HG02623 (cell line): Measurements from ENCODE around the gene ZNF750.

ENCODE experiments used
- ATAC-seq: cut with Tn5 transposase; IDR thresholded peaks from one replicate; pipeline ENCODE4 v1.9.1; 2021; ENCODE audit warnings: moderate library complexity; ENCODE audit not compliant: unreplicated experiment

ZNF750 gene

DNA sequence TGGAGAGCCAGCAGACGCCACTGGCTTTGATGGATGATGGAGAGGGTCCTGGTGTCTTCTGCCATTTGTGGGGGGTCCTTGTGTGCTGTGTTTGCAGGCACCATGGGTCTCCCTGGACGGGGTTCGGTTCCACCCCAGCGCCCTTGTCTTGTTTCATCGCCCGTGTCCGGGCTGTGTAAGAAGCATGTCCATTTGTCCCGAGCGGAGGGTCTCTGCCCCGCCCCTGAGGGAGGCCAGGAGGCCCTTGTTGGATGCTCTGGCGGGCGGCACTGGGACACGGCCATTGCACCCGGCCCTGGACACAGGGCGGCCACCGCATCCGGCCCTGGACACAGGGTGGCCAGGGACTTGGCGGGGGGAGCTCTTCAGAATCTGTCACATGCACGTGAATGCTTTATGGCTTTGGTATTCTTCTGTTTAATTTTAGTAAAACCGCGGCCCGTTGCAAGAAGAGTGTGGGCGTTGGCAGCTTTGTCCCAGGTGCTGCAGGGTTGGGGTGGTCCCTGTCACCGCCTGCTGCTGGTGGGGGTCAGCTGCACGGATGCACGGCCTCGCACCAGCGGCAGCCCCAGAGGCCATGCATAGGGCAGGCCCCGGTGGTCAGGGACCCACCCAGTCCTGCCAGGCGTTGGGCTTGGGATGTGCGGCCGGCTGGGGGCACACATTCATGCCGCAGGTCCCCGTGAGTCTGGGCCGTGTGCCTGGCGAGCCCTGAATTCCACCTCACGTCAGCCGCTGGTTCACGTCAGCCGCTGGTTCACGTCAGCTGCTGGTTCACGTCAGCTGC lies 21.0 kb upstream of the ZNF750 start:
- ATAC-seq: no peak

DNA sequence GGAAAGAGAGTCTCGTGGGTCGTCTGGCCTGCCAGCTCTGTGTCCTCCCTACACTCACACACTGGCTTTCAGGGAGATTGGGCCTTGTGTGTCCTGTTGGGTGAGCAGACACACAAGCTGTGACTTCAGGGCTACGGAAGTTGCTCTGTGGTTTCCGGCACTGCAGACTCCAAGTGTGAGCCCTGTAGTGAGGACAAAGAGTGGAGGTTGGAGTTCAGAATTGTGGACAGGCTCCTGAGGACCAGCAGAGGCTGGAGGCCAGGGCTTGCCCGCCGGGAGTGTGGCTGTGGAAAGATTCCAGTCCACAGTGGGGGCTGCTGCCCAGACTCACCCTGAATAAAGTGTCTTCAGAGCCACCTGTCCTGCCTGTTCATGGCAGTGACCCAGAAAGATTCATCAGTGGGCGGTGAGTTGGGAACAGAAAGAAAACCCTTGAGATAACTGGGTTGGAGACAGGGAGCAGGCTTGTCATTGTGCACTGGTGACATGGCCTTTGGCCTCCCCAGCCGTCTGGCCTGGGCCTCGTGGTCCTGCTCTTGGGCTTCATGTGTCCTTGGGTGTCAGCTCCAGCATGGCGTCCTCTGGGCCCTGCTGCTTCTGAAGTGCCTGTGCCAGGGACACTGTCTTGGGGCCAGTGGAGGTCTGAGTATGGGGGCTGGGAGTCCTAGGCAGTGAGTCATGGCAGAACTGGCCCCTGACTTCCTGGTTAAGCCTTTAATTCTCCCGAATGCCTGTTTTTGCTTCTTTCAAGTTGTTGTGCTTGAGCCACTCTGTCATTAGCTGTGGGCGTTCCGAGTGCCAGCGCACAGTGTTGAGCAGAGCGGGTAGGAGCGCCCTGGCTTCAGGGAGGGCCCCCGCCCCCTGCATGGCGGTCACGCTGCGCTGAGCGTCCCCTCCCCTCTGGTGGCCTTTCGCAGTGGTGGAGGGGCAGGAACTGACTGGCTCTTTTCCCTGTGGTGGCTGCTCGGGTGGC lies 19.9 kb upstream of the ZNF750 start:
- ATAC-seq: no peak

DNA sequence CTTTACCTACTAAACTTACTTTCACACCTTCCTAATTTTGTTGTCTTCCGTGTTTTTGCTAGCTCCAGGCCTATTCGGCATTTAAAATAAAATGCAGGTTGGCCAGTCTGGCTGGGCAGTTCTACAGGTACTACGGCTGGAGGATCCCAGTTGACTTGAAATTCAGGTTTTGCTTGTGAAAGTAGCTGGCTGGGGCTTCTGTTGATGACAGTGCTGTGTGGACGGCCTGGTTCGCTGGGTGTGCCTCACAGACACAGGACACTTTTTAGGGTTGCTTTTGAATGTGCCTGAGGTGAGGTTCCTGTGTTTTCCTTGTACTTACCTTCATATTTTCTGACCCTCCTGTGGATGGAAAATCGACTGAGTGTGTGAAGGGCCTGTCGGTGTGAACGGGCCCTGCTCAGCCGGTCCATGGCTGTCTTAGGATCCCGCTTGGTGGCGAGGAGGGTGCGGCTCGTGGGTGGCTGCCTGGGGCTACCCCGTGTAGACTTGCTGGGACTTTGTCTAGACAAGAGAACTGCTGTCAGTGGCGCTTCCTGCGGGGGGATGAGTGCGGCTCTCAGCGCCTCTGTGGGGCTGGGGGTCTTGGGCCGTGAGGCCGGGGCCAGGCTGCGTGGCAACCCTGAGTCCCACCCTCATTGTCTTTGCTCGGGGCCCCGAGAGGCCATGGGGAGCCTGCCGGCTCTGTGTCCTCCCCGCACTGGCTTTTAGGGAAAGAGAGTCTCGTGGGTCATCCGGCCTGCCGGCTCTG lies 18.7 kb upstream of the ZNF750 start:
- ATAC-seq: no peak

DNA sequence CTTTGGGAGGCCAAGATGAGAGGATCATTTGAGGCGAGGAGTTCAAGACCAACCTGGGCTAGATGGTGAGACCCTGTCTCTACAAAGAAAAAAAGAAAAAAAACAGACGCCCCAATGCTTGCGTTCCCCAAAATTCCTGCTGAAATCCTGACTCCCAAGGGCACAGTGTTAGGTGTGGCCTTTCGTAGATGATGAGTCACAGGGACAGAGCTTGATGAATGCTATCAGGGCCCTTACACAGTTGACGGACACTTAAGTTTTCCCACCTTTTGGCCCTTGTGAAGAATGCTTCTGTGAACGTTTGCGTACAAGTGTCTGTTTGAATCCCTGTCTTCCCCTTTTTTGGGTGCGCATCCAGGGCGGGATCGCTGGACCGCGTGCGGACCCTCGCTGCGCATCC lies 16.5 kb upstream of the ZNF750 start:
- no peak for ATAC-seq

DNA sequence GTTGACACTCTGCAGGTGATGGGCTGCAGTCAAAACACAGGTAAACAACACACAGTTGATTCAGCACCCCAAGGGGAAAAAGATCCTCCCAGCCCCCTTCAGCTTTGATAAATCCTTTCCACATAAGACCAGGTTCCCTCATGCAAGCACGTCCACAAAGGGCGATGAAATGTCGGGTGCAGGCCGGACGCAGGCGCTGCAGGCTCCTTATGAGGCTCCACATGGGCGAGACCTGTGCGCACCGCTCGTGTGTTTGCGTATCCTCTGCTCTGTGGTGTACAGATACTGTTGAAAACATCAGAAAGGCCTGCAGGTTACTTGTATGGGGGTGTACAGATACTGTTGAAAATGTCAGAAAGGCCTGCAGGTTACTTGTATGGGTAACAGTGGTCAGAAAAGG lies 14.4 kb upstream of the ZNF750 start:
- ATAC-seq: no peak

DNA sequence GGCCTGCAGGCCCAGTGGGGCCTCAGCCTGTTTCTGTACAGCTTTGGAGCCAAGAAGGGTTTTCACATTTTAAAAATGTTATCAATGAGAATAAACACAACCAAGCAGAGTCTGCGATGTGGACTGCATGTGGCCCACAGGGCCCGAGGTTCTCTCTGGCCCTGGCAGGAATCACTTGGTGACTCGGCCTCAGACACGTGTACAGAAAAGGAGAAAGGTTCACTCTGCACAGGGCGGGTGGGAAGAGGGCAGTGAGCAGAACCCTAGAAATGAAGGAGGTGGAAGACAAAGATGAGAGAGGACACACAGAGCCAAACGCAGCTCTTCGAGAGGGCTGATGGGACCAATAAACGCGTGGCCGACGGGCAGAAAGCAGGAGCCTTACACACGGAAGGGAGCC lies 11.6 kb upstream of the ZNF750 start:
- no peak for ATAC-seq

DNA sequence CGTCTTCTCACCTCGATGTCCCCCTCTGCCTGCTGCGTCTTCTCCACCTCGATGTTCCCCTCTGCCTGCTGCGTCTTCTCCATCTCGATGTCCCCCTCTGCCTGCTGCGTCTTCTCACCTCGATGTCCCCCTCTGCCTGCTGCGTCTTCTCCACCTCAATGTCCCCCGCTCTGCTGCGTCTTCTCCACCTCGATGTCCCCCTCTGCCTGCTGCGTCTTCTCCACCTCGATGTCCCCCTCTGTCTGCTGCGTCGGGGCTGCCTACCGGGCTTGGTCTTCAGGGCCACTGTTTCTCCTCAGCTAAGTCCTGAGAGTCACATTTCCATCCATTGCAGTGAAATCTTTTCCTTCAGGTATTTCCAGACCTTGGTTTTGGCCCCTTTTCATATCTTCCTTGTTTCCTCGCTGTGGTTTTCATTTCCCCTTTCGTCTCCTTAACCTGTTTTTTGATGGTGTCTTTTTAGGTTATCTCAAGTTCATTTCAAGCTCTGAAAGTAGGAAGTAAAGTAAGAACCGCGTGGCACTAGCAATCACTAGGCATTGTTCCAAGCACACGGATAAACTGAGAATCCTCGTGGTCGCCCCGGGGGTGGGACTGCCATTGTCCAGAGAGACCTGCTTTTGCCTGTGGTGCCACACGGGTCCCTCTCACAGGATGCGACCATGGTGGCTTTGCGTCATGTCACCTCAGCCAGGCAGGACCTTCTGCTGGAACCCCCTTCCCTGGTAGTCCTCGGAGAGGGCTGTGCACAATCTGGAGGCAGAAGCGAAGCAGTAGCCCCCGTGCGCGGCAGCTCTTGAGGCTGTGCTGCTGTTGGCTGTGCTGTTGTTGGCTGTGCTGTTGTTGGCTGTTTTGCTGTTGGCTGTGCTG lies 9.5 kb upstream of the ZNF750 start:
- ATAC-seq: no peak

DNA sequence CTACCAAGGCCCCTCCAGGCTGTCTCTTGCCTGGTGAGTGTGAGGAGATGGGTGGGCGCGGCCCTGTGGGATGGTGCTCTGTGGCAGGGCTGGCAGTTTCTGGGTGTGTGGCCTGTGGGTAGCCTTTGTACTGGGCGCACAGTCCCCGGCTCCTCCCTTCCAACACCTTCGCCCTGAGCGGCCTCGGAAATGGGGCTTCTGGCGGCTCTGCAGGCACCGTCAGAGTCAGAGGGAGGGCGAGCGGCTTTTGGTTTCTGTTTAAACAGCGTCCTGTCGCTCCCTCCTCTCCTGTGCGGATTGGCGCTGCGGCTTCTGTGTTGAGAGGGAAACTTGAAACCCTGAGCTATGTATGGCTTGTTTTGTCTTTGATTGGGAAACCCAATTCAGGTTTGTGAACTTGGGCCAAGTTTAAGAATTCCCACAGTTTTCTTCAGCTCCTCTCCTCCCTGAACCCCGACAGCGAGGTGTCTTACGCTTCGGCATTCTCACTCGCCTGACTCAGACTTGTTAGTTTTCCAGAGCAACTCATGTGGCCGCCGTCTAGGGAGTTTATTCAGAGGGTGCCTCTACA lies 8.3 kb upstream of the ZNF750 start:
- ATAC-seq: no peak

DNA sequence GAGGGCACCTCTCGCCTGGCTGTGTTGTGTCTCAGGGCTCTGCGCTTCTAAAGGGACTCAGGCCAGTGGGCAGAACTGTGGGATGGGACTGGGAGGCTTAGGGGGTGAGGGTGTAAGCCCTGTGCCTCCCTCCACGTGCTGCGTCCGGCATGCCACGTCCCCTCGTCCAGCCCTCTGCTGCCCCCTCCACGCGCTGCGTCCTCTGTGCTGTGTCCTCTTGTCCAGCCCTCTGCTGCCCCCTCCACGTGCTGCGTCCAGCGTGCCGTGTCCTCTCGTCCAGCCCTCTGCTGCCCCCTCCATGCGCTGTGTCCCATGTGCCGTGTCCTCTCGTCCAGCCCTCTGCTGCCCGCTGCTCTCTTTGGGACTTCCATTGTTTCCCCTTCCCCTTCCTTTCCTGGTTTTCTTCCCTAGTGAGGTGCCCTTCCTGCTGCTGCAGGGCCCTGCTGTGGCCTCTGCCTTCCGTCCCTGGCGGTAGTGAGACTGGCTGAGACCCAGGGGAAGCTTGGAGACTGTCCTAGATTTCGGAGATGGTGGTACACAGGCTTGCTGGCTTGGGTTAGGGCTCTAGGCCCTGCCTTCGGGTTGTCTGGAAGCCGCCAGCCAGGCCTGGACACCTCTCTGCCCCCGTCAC lies 6.4 kb upstream of the ZNF750 start:
- ATAC-seq: no peak

DNA sequence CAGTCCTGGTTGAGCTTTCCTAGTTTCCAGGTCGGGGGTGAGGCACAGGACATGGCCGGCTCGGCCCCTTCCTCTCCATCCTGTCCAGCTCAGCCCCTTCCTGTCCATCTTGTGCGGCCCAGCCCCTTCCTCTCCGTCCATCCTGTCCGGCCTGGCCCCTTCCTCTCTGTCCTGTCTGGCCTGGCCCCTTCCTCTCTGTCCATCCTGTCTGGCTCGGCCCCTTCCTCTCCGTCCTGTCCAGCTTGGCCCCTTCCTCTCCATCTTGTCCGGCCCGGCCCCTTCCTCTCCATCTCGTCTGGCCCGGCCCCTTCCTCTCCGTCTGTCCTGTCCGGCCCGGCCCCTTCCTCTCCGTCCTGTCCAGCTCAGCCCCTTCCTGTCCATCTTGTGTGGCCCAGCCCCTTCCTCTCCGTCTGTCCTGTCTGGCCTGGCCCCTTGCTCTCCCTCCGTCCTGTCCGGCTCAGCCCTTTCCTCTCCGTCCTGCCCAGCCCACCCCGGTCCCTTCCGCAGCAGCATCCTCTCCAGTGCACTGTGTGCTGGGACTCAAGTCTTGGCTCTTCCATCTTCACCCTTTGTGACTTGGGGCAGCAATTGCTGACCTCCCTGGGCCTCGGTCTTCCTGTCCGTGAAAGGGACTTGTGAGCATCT lies 5.5 kb upstream of the ZNF750 start:
- ATAC-seq: no peak

DNA sequence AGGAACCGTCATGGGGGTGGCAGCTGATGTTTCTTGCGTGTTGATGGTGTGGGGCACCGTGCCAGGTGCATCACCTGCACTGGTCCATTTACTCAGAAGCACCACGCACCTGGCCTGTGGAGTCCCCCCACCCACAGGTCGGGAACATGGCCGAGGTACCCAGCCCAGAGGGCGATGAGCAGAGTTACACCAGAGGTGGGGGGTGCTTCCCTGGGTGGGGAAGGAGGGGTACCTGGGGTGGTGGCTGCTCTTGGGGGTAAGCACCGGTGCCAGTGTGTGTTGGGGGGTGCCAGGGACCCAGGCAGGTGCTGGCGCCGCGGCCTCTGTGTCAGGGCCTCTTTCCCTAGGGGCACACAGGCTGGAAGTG lies 5.0 kb upstream of the ZNF750 start:
- ATAC-seq: no peak

DNA sequence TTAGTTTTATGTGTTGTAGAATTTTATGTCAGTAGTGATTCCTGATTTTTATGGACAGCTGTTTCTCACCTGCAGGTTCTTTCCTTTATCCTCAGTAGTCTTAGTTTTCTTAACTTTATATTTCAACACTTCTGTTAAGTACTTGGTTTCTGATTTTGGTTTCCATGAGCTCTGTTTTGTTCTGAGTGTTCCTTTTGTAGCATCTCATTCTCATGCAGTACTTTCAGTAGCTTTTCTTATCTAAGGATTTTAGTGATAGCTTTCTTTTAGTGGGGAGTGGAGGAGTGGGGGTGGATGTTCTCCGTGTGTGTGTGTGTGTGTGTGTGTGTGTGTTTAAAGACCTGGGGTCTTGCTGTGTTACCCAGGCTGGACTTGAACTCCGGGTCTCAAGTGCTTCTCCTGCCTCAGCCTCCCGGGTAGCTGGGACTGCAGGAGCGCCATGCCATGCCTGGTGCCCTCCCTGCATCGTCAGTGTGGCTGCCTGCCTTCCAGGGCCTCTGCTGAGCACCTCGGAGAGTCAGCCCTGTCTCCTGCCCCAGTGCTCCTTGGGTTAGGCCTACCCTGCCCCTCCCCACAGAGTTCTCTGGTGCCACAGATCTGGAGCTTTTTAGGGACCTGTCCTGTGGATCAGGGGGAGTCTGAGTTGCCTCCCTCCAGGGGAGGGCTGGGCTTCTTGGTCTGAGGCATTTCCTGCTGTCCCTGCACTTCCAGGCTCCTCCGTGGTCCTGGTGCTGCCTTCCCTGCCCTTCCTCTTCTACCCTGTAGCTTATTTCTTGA lies 4.3 kb upstream of the ZNF750 start:
- ATAC-seq: no peak

DNA sequence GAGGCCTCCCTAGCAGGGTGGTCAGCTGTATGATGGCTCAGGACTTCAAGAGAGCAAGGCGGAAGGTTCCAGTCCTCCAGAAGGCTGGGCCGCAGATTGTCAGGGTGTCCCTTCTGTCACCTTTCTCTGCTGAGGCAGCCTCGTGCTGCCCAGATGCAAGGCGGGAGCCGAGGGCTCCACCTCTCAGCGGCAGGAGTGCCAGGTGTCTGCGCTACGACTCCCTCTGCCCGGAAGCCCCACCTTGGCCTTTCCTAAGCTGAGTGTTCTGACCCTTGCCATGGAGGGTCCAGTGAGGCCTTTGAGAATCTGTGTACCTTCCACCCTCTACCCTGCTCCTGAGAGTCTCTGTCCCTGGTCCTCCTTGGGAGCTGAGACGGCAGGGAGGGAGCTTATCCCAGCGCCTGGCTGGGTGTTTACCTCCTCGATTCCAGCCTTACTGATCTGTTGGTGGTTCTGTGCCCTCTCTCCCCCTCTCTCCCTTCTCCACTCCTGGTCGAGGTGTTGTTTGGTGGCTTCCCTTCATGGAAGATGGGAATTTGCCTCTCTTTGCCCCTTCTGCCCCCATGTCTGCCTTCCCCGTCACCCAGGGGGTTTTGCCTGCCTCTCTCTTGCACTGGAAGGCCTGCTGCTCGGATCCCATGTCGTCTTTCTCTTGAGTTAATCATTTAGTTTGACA lies 2.2 kb upstream of the ZNF750 start:
- no peak for ATAC-seq

DNA sequence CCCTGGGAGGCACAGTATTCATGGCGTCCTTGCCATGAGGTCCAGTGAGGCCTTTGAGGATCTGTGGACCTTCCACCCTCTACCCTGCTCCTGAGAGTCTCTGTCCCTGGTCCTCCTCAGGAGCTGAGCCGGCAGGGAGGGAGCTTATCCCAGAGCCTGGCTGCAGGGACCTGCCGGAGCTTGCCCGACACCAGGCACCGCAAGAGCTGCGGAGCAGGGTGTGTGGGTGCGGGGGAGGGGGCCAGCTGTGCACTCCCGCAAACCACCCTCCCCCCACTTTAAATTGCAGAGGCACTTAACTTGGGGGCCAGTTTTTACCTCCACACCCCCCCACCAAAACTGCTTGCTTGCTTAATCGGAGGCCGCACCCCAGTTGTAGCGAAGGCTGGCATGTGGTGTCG lies 609 bp upstream of the ZNF750 start:
- ATAC-seq: no peak

DNA sequence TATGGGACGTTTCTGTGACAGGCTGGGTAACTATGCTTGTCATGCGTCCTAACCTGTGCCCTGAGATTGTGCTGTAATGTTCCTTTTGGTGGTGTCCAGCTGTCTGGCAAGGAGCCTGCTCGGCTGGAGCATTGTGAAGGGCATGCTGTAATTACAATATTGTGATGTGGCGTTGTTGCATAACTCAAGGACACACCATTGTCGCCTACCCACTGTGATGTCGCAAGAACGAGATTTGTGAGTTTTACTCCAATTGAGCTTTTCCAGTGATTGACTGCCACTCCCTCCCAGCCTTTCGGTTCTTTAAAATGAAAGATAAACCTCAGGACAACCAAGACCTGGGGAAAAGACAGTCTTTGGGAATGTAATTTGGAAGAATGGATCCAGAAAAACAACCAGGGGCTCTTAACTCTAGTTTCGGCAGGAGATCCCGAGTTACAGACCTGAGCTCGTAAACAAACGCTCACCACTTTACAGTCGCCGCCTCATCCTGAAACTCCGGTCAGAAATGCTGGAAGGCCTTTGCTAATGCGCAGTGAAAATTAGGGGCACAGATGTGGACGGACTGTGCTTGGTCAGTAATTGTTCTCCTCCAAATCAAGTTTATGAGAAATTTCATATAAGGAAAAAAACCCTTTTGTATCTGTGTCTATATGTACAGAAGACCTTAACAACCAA lies 1.3 kb downstream of the ZNF750 start:
- ATAC-seq: no peak

DNA sequence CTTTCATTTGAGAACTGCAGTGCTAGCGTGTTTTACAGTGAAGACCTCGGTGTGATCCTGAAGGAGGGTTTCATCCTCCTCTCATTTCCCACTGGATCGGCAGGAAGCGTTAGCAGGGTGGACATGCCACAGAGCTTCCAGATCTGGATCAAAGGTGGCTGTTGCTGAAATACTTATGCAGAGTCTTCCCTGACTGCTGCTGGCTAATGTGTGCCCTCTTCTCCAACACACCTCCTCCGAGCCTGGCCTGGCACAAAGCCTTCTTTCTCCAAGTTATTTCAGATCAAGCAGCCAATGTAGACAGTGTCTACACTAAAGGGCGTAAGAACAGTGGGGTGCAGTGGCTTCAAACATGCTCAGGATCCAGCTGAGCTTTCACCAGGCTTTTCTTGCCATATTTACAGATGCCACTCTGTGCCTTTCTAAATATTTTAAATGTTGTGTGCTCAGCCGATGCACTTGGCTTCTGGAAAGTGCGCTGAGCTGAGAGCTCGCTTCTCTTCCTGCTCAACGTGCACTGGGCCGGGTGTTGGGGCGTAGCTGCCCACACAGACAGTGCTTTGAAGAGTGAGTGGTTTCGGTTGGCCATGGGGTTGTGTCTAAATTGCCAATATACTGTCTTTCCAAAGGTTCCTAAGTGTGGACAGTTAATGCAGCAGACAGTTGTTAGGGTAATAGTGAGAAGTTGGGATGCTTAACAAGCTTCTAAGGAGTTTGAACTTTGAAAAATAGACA lies 2.1 kb downstream of the ZNF750 start:
- no peak for ATAC-seq
